Dermis microvascular lymphatic vessel endothelial cell (primary cell): ENCODE results near the gene CAMKMT. TPM values are rescaled to one million over a fixed set of nuclear protein-coding genes. Genes with fewer than 3 reads are reported as not detected.

Experiments
- DNase-seq, 2 donors: peaks; one replicate each; pipeline versions ENCODE4 v3.0.0 to v3.0.0-alpha.2; 2010; ENCODE audit warnings: low read depth in 2 of 2
- total RNA-seq: library from RNA; depleted of rRNA; stranded (reverse); fragments of >200 nt; gene quantifications from 2 replicates; pipeline ENCODE4 v1.2.1, GENCODE V29; 2014

Gene CAMKMT
- total RNA-seq, 1 donor from 2014 or later, result 2.8 TPM

- DNase-seq, result no peak
Measured at GRCh38 chr2:44688456-44689124, 326.8 kb downstream of the CAMKMT start.

GRCh38 chr2:44689516-44689915 is 327.8 kb downstream of the CAMKMT start:
- no peak for DNase-seq

GRCh38 chr2:44691174-44691785 is 329.5 kb downstream of the CAMKMT start:
- DNase-seq, result no peak

GRCh38 chr2:44692821-44693220 is 331.1 kb downstream of the CAMKMT start:
- no peak for DNase-seq

- no peak for DNase-seq
Measured at GRCh38 chr2:44700824-44701223, 339.1 kb downstream of the CAMKMT start.

- DNase-seq, result no peak
Measured at GRCh38 chr2:44705356-44705755, 343.6 kb downstream of the CAMKMT start.

GRCh38 chr2:44705876-44706480 is 344.2 kb downstream of the CAMKMT start:
- no peak for DNase-seq

GRCh38 chr2:44706681-44707553 is 345.2 kb downstream of the CAMKMT start:
- no peak for DNase-seq

GRCh38 chr2:44707945-44708660 is 346.4 kb downstream of the CAMKMT start:
- DNase-seq, result peak in 1 of 2 donors; percentile 23

- no peak for DNase-seq
Measured at GRCh38 chr2:44708661-44709000, 346.9 kb downstream of the CAMKMT start.

GRCh38 chr2:44713170-44713569 is 351.4 kb downstream of the CAMKMT start:
- no peak for DNase-seq

GRCh38 chr2:44715671-44716081 is 353.9 kb downstream of the CAMKMT start:
- DNase-seq, result peak in 1 of 2 donors; percentile 39

GRCh38 chr2:44716131-44716530 is 354.4 kb downstream of the CAMKMT start:
- no peak for DNase-seq

GRCh38 chr2:44718431-44718830 is 356.7 kb downstream of the CAMKMT start:
- no peak for DNase-seq

- no peak for DNase-seq
Measured at GRCh38 chr2:44719562-44719961, 357.8 kb downstream of the CAMKMT start.

- no peak for DNase-seq
Measured at GRCh38 chr2:44722026-44722625, 360.4 kb downstream of the CAMKMT start.

- no peak for DNase-seq
Measured at GRCh38 chr2:44723921-44724320, 362.2 kb downstream of the CAMKMT start.

- no peak for DNase-seq
Measured at GRCh38 chr2:44730593-44730992, 368.8 kb downstream of the CAMKMT start.

- DNase-seq, result no peak
Measured at GRCh38 chr2:44731505-44731904, 369.8 kb downstream of the CAMKMT start.

GRCh38 chr2:44736270-44736942 is 374.7 kb downstream of the CAMKMT start:
- DNase-seq, result no peak
